GM21423 (cell line): ENCODE data around the gene ZNF629.
A peak's percentile ranks its signal among the peaks of the same experiment; 100 is the strongest.

Source experiments
- ATAC-seq: cut with Tn5 transposase; IDR thresholded peaks from one replicate; pipeline ENCODE4 v1.9.1; 2021; ENCODE audit warnings: mild to moderate bottlenecking, moderate library complexity; ENCODE audit not compliant: unreplicated experiment

The ZNF629 gene

GRCh38 chr16:30750201-30750600 lies 36.8 kb downstream of the ZNF629 start:
- ATAC-seq, result no peak

DNA sequence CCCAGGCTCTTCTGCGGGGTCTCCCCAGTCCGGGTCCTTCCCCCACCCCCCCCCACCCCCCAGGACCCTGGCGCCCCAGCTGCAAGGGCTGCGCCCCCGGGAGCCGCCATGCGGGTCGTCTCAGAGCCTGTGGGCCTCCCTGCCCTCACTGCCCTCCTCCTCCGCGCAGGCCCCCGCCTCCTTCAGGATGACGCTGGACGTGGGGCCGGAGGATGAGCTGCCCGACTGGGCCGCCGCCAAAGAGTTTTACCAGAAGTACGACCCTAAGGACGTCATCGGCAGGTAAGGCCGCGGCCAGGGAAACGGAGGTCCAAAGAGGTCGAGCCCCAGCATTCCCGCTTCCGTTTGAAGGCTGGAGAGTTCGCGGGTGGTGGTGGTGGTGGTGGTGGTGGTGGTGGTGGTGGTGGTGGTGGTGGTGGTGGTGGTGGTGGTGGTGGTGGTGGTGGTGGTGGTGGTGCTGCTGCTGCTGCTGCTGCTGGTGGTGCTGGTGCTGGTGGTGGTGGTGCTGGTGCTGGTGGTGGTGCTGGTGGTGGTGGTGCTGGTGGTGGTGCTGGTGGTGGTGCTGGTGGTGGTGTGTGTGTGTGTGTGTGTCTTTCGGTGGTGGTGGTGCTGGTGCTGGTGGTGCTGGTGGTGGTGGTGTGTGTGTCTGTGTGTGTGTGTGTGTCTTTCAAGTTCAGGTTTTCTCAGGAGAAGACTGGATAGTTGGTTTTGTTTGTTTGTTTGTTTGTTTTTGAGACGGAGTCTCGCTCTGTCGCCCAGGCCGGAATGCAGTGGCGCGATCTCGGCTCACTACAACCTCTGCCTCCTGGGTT lies 38.2 kb downstream of the ZNF629 start:
- peak; percentile 10 for ATAC-seq

GRCh38 chr16:30747799-30748633 lies 39.0 kb downstream of the ZNF629 start, which contains the start of gene PHKG2:
PHKG2 (plus strand) TSS chr16:30748425; CDS start chr16:30748821, 396 bp downstream.
- ATAC-seq, result peak; percentile 97

DNA sequence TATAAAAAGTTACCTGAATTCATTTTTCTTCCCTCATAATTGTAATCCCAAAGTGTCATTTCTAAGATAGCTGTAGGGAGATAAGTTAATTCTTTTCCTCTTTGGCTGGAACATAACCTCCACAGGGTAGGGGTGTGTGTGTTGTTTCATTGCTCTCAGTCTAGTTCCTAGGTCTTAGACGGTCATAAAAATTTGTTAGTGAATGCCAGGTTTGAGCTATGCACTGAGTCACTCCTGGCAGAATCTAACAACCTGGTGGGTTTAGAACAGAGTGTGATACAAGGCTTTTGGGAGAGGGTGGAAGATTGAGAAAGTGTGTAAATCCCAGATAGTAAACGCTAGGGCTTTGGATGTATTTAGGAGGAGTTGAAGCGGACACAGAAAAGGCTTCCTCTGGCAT lies 39.7 kb downstream of the ZNF629 start:
- ATAC-seq, result no peak

GRCh38 chr16:30746638-30747175 lies 40.3 kb downstream of the ZNF629 start:
- no peak for ATAC-seq

DNA sequence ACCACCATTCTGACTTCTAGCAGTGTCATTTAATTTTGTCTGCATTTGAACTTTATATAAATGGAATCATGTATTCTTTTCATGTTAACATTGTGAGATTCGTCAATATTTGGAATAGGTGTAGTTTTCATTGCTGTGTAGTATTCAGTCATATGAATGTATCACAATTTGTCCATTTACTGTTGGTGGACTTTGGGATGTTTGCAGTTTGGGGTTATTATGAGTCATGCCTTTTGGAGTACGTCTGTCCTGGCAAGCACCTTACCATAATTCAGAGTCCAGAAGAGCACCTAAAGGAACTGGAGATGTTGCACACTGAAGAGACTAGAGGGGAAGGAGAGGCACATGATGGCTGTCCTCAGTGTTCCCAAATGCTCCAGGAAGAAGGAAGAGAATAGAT lies 41.9 kb downstream of the ZNF629 start:
- ATAC-seq, result no peak

- no peak for ATAC-seq
Measured at GRCh38 chr16:30744183-30744582, 42.8 kb downstream of the ZNF629 start.

GRCh38 chr16:30743716-30744115 lies 43.3 kb downstream of the ZNF629 start:
- ATAC-seq, result no peak

- ATAC-seq, result no peak
Measured at GRCh38 chr16:30741461-30741914, 45.5 kb downstream of the ZNF629 start.

- no peak for ATAC-seq
Measured at GRCh38 chr16:30740364-30741251, 46.4 kb downstream of the ZNF629 start.

DNA sequence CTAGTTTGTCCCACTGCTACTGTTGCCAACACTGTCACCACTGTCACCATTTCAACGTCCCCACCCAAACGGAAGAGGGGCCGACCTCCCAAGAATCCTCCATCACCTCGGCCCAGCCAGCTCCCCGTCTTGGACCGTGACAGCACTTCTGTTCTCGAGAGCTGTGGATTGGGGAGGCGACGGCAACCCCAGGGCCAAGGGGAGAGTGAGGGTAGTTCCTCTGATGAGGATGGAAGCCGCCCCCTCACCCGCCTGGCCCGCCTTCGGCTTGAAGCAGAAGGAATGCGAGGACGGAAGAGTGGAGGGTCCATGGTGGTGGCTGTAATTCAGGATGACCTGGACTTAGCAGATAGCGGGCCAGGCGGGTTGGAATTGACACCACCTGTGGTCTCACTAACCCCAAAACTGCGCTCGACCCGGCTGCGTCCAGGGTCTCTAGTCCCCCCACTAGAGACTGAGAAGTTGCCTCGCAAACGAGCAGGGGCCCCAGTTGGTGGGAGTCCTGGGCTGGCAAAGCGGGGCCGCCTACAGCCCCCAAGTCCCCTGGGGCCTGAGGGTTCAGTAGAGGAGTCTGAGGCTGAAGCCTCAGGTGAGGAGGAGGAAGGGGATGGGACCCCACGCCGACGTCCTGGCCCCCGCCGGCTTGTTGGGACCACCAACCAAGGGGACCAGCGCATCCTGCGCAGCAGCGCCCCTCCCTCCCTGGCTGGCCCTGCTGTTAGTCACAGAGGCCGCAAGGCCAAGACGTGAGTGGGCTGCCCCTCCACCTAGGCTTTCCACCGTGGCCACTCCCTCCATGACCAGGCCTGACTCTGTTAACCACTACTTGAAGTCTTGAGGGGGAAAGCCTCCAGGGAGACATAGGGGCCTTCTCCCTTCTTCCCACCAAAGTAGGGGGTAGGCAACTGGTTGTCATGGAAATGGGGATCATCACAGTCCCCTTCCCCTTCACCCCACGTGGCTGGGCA lies 47.7 kb downstream of the ZNF629 start:
- ATAC-seq, result no peak

GRCh38 chr16:30737794-30738648 lies 49.0 kb downstream of the ZNF629 start:
- ATAC-seq, result no peak

- ATAC-seq, result no peak
Measured at GRCh38 chr16:30736995-30737793, 49.8 kb downstream of the ZNF629 start.

GRCh38 chr16:30731411-30731810 lies 55.6 kb downstream of the ZNF629 start:
- ATAC-seq, result no peak

- ATAC-seq, result no peak
Measured at GRCh38 chr16:30728899-30729672, 57.9 kb downstream of the ZNF629 start.
